Skeletal muscle tissue (tissue), 4 donors: ENCODE data around the gene COLEC11. TPM values are rescaled to one million over a fixed set of nuclear protein-coding genes. Genes with fewer than 3 reads are reported as not detected.

ENCODE experiments used
- H3K27ac ChIP-seq: one replicate; pipeline ENCODE4 v1.7.0; 2013; ENCODE audit warnings: mild to moderate bottlenecking, low read depth, low read length, inconsistent platforms
- H3K27me3 ChIP-seq, 3 donors: one replicate each; pipeline ENCODE4 v1.7.0; 2013; ENCODE audit warnings: low read length in 3 of 3; ENCODE audit not compliant: control insufficient read depth in 3 of 3, insufficient read depth in 3 of 3
- H3K36me3 ChIP-seq, 3 donors: one replicate each; pipeline ENCODE4 v1.7.0; 2013; ENCODE audit warnings: low read length in 3 of 3; ENCODE audit not compliant: control insufficient read depth in 3 of 3, insufficient read depth in 3 of 3
- H3K4me1 ChIP-seq, 3 donors: one replicate each; pipeline ENCODE4 v1.7.0; 2013; ENCODE audit warnings: low read length in 3 of 3, mild to moderate bottlenecking in 3 of 3; ENCODE audit not compliant: control insufficient read depth in 3 of 3, insufficient read depth in 3 of 3
- H3K4me3 ChIP-seq, 3 donors: one replicate each; pipeline ENCODE4 v1.7.0; 2013; ENCODE audit warnings: low read length in 3 of 3
- H3K9ac ChIP-seq, 3 donors: one replicate each; pipeline ENCODE4 v1.7.0; 2013; ENCODE audit warnings: low read length in 3 of 3, mild to moderate bottlenecking in 3 of 3, moderate library complexity in 2 of 3, low read depth in 1 of 3
- H3K9me3 ChIP-seq, 3 donors: one replicate each; pipeline ENCODE4 v1.7.0; 2013; ENCODE audit warnings: low read length in 3 of 3; ENCODE audit not compliant: control insufficient read depth in 3 of 3
- total RNA-seq: library from RNA; depleted of rRNA; stranded (reverse); fragments of >200 nt; gene quantifications from one replicate; pipeline ENCODE4 v1.2.3, GENCODE V29; 2014
- donor health status: Osteomylitis.

COLEC11 gene
- total RNA-seq, 1 donor from 2014 or later = not detected

DNA sequence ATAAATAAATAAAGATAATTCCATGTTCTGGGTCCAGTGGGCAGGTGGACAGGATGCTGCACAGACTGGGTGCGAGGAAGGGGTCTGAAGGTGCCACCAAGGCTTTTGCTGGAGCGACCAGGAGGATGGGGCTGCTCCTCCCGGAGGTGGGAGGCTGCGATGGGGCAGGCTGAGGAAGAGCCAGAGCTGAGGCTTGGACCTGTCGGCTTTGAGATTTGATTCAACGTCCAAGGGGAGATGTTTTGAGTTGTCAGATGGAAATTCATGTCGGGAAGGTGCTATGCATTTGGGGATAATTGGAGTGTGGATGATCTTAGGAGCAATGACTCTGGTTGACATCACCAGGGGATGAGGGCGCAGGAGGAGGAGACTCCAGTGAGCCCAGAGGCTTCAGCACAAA lies 74.7 kb downstream of the COLEC11 start:
- Histone ChIP-seq H3K4me3 (no peak overlapping the region), H3K9me3 (no peaks in the 10 kb centered on the region), H3K4me1 (no peaks in the 10 kb centered on the region)

GRCh38 chr2:3670376-3670775 lies 75.5 kb downstream of the COLEC11 start:
- Histone ChIP-seq H3K27me3 (peaks cover 4 to 22% (median 8%) of the 10 kb centered on the region in 3 donors), H3K27ac (no peak overlapping the region), H3K4me1 (no peaks in the 10 kb centered on the region), H3K9ac (no peak overlapping the region), H3K4me3 (no peak overlapping the region), H3K36me3 (no peaks in the 10 kb centered on the region), H3K9me3 (no peaks in the 10 kb centered on the region)

More for the DNA sequence above, 74.7 kb downstream of the COLEC11 start:
- Histone ChIP-seq H3K27ac (no peak overlapping the region), H3K36me3 (no peaks in the 10 kb centered on the region), H3K27me3 (peaks cover 4 to 22% (median 8%) of the 10 kb centered on the region in 3 donors), H3K9ac (no peak overlapping the region)

GRCh38 chr2:3670941-3671340 lies 76.0 kb downstream of the COLEC11 start:
- H3K4me1 ChIP-seq = no peaks in the 10 kb centered on the region
- H3K27ac ChIP-seq = no peak overlapping the region
- H3K9ac ChIP-seq = no peak overlapping the region
- peaks cover 4 to 22% (median 8%) of the 10 kb centered on the region in 3 donors for H3K27me3 ChIP-seq
- no peaks in the 10 kb centered on the region for H3K36me3 ChIP-seq
- no peak overlapping the region for H3K4me3 ChIP-seq
- no peaks in the 10 kb centered on the region for H3K9me3 ChIP-seq

- Histone ChIP-seq H3K9me3 (no peaks in the 10 kb centered on the region), H3K4me1 (no peaks in the 10 kb centered on the region), H3K27me3 (peaks cover 0 to 10% (median 0%) of the 10 kb centered on the region in 3 donors), H3K4me3 (no peak overlapping the region), H3K27ac (no peak overlapping the region), H3K36me3 (no peaks in the 10 kb centered on the region), H3K9ac (no peak overlapping the region)
Measured at GRCh38 chr2:3672861-3673678, 78.2 kb downstream of the COLEC11 start.

- Histone ChIP-seq H3K27me3 (peaks cover 0 to 8% (median 0%) of the 10 kb centered on the region in 3 donors), H3K36me3 (no peaks in the 10 kb centered on the region), H3K9me3 (no peaks in the 10 kb centered on the region), H3K4me1 (no peaks in the 10 kb centered on the region), H3K27ac (no peak overlapping the region), H3K9ac (no peak overlapping the region), H3K4me3 (no peak overlapping the region)
Measured at GRCh38 chr2:3674066-3674845, 79.3 kb downstream of the COLEC11 start.

GRCh38 chr2:3675687-3676086 lies 80.8 kb downstream of the COLEC11 start:
- Histone ChIP-seq H3K36me3 (no peaks in the 10 kb centered on the region), H3K4me3 (no peak overlapping the region), H3K27me3 (peaks cover 0 to 5% (median 0%) of the 10 kb centered on the region in 3 donors), H3K27ac (no peak overlapping the region), H3K9ac (no peak overlapping the region), H3K4me1 (no peaks in the 10 kb centered on the region), H3K9me3 (peaks cover 0 to 3% (median 0%) of the 10 kb centered on the region in 3 donors)

- Histone ChIP-seq H3K9me3 (peaks cover 0 to 3% (median 0%) of the 10 kb centered on the region in 3 donors), H3K27ac (no peak overlapping the region), H3K9ac (no peak overlapping the region), H3K4me3 (no peak overlapping the region), H3K36me3 (no peaks in the 10 kb centered on the region), H3K4me1 (no peaks in the 10 kb centered on the region), H3K27me3 (no peaks in the 10 kb centered on the region)
Measured at GRCh38 chr2:3677436-3677835, 82.5 kb downstream of the COLEC11 start.

GRCh38 chr2:3678212-3678611 lies 83.3 kb downstream of the COLEC11 start:
- no peaks in the 10 kb centered on the region for H3K27me3 ChIP-seq
- H3K36me3 ChIP-seq = no peaks in the 10 kb centered on the region
- H3K4me1 ChIP-seq = no peaks in the 10 kb centered on the region
- H3K9me3 ChIP-seq = peaks cover 0 to 3% (median 0%) of the 10 kb centered on the region in 3 donors
- no peak overlapping the region for H3K27ac ChIP-seq
- no peak overlapping the region for H3K9ac ChIP-seq
- no peak overlapping the region for H3K4me3 ChIP-seq

GRCh38 chr2:3679180-3679579 lies 84.3 kb downstream of the COLEC11 start:
- H3K9me3 ChIP-seq = peaks cover 0 to 3% (median 0%) of the 10 kb centered on the region in 3 donors

More at GRCh38 chr2:3679180-3679579, 84.3 kb downstream of the COLEC11 start:
- H3K4me3 ChIP-seq = no peak overlapping the region
- no peak overlapping the region for H3K9ac ChIP-seq
- H3K4me1 ChIP-seq = no peaks in the 10 kb centered on the region
- no peaks in the 10 kb centered on the region for H3K36me3 ChIP-seq
- no peaks in the 10 kb centered on the region for H3K27me3 ChIP-seq
- H3K27ac ChIP-seq = no peak overlapping the region
